Activated CD8-positive, alpha-beta memory T cell treated with anti-CD3 and anti-CD28 coated beads for 4 hours (primary cell): Measurements from ENCODE around the gene CHAMP1.
"Not testable (repeated sequence)": the region's sequence is repeated elsewhere in the genome, so short reads cannot be mapped to it uniquely, and the experiment has no call there.

Source experiments
- DNase-seq, 2 donors: peaks; one replicate each; pipeline ENCODE4 v3.0.0-alpha.2; 2020; ENCODE audit warnings: low read depth in 2 of 2

Gene CHAMP1

DNA sequence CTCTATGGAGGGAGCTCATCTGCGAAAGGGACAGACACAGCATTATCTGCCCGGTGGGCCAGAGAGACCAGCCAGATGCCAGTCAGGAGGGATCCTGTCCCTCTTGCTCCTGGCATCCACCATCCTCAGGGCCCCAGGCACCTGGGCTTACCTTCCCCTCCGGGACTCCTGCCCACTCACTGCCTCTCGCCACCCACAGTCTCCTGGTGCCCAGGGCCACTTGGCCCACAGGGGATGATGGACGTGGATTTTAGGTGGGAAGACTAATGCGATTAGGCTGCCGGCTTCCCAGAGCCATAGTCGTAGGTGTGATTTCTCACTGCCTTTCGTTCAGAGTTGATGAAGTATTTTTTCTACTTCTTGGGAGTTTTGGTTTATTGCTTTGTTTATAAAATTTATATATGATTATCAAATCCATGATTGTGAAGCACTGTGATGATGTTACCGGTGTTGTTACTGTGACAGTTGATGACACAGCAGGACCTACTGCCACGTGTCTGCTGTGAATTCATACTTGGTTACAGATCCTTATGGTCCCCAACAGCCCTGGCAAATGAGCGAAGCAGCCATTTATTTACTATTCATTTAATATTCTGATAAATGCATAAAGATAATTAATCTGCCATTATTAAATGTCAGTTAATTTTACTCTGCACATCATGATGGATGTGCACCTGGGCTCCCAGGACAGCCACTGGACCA lies 14.5 kb upstream of the CHAMP1 start:
- DNase-seq, result no peak

DNA sequence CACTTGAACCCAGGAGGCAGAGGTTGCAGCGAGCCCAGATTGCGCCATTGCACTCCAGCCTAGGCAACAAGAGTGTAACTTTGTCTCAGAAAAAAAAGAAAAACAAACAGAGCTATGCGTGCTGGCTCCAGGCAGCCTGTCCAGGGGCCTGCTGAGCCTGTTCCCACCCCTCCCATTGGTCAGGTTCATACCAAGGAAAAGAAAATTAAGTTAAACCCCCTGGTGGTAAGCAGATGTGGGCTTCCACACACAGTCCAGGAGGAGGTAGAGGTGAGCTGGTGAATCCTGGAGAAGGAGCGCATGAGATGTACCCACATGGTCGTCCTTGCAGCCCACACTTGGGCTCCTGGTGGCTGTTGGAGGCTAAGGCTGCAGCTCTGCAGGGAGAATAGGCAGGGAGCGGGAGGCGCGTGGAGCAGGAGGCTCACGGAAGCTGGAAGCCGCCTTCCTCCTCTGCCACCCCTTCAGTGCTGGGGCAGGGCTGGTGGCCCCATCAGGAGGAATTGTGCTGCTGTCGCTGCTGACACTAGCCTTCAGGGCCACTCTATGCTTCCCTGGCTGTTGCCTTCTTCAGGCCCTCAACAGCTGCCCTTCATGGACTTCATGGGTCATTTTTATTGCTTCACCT lies 10.5 kb upstream of the CHAMP1 start:
- DNase-seq, result no peak

DNA sequence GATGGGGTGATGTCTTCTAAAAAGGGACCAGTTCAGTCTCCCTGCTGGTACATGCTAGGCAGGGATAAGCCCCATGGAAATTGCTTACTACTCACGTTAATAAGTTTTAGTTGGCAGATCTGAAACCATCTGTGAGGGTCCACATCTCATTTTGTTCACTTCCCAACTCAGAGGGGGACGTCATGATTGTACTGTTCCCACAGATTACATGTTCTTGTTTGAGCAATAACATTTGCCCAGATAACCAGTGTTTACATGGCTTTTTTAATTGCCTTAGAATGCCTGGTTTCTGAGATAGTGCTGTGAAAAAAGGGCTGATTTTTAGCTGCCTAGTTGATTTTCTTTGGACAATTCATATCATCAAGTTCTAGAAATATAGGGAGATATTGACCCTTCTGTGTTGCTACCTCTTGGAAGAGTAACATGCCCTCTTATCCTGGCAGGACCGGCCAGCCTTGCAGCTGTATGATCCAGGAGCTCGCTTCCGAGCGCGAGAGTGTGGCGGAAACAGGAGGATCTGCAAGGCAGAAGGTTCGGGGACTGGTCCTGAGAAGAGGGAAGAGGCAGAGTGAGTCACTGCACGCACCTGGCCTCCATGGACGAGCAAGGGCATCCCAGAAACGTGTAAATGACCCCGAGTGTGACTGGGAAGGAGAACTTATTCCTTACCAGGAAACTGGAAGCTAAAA lies 9.8 kb upstream of the CHAMP1 start:
- no peak for DNase-seq

DNA sequence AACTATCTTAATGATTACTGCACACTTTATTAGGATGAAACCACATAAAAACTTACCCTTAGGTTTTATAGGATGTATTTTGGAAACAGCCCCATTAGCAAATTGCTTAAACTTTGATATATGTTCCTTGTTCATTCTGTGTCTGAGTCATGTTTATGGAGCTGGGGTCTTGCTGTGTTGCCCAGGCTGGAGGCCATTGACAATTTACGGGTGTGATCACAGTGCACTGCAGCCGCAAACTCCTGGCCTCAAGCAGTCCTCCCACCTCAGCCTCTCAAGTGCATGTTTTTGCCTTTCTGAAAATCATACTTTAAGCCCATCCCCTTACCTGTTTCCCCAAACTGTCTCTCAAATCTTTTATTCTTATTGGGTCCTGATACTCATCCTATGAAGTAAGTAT lies 5.2 kb upstream of the CHAMP1 start:
- no peak for DNase-seq

DNA sequence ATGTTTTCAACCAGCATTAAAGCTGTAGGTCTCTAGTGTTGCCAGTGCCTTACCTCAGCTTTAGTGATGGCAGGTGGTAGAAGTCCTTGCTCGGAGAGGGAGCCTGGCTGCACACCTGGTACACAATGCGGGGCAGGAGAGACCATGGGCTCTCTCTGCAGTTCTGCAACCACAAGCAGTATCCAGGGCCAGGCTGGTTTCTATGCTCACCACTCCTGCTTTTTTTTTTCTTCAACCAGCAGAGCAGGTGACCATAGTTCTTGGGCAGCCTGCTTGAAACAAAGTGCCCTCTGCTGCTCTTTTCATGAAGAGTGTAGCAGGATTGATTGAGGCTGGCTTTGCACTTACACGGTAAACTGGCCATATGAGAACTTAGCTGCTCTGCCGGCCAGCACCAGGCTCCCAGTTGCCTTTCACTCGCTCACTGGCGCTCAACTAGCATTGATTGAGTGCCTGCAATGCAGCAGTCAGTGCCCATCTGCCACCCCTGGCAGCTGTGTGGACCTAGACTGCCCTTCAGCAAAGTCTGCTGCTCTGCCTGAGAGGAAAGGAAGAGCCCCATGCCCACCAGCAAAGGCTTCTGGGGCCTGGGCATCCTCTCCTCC lies 4.4 kb upstream of the CHAMP1 start:
- no peak for DNase-seq

DNA sequence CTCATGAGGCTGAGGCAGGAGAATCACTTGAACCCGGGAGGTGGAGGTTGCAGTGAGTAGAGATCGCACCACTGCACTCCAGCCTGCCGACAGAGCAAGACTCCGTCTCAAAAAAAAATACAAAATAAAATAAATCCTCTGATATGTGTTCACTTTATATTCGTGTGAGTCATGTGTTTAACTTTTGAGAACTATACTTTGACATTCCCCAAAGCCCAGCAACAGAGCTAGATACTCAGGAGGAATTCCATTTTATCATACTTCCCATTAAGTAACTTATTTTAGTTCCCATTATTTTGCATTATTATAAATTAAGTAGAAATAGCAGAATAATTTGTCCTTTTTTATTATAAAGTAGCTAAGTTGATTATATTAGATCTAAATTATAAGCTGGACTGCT lies 3.3 kb upstream of the CHAMP1 start:
- DNase-seq, result no peak

DNA sequence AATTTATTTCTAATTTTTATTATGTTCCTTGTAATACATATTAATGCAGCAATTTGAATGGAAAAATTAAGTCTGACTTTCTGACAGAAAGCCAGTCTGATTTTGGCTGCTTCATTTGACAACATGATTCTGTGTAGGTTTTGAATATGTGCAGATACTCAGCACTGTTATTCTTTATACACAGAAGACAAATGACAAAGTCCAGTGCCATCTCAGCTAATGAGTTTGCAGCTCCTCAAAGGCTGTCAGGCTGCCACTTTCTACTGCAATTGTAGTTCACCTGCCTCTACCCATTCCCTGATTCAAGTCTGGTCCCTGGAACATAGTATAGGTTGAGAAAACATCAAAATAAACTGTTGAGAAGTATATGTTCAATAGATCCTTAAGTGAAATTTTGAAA lies 2.9 kb upstream of the CHAMP1 start:
- DNase-seq, result no peak

DNA sequence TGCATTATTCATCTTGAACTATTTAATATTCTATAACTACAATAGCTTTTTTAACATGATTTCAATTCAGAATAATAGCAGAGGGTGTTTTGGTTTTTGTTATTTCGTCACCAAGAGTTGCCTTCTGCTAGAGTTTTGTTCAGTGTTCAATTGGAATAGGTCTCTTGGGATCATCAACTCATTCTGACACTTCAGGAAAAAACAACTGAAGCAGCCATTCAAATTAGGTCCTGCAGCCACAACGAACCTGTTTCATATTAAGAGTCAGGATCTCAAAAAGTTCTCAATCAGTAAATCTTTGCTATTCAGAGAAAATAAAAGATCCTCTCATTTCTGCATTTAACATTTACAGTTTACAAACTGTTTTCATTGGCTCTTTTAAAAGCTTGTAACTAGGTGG lies 2.4 kb upstream of the CHAMP1 start:
- no peak for DNase-seq

DNA sequence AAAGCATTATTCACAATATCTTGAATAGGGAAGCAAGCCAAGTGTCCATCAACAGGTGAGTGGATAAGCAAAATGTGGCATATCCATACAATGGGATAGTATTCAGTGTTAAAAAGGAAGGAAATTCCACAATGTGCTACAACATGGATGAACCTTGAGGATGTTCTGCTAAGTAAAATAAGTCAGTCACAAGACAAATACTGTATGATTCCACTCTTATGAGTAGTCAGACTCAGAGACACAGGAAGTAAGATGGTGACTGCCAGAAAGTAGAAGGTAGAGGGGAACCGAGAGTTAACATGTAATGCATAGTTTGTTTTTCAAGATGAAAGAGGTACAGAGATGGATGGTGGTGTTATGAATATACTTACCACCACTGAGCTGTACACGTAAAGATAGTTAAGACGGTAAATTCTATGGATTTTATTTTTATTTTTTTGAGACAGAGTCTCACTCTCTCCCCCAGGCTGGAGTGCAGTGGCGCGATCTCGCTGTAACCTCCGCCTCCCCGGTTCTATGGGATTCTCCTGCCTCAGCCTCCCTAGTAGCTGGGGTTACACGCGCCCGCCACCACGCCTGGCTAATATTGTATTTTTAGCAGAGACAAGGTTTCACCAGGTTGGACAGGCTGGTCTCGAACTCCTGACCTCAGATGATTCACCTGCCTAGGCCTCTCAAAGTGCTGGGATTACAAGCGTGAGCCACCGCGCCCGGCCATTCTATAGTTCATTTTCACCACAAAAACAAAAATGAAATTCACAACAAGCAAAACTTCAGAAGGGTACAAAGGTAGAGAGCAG lies 1.0 kb upstream of the CHAMP1 start:
- DNase-seq, result no peak

DNA sequence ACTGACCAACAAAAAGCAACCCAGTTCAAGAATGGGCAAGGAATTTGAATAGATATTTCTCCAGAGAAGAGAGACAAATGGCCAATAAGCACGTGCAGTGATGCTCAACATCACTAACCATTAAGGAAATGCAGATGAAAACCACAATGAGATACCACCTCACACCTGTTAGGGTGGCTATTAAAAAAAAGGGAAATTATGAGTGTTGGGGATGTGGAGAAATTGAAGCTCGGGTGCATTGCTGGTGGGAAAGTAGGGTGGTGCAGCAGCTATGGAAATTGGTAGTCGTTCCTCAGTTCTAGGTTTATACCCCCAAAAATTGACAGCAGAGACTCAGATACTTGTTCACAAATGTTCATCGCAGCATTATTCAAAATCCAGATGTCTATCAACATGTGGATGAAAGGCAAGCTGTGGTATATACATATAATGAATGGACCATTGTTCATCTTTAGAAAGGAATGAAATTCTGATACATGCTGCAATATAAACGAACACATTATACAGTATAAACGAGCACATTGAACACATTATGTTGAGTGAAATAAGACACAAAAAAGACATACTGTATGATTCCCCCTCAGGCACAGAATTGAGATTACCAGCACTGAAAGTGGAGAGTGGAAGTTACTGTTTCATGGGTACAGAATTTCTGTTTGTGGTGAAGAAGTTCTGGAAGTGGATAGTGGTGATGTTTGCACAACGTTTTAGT lies 927 bp downstream of the CHAMP1 start:
- DNase-seq, result no peak

DNA sequence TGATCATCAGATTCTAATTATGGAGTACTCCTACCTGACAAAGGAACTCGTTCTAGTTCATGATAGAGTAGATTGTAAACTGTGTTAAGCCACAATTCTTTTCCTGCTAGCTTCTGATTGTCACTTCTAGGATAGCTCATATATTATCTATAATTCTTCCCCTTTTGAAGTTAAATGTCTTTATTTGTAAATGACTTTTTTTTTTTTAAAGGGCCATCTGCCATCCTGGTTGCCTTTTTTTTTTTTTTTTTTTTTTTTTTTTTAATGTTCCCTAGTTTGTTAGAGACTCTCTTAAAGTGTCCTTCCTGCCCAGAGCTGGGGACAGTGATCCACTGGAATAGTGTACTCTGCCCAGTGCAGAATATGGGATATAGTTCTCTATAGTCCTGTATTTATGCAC lies 4.3 kb downstream of the CHAMP1 start:
- no peak for DNase-seq

DNA sequence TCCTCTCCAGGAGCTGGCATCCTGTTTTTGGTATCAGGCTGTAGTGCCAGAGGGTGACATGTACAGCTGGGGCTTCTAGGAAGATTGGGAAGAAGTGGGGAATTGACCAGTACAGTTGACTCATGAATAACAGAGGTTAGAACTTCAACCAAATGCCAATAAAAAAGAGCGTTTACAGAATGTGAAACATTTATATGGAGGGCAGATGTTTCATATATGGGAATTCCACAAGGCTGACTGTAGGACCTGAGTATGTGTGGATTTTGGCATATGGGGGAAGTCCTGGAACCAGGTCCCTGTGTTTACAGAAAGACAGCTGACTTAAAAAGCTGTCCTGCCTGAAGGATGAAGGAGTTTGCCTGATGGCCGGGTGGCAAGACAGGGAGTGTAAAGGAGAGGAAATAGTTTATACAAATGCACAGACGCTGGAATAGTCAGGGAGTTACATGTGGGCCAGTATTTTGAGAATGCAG lies 5.2 kb downstream of the CHAMP1 start:
- DNase-seq, result no peak

DNA sequence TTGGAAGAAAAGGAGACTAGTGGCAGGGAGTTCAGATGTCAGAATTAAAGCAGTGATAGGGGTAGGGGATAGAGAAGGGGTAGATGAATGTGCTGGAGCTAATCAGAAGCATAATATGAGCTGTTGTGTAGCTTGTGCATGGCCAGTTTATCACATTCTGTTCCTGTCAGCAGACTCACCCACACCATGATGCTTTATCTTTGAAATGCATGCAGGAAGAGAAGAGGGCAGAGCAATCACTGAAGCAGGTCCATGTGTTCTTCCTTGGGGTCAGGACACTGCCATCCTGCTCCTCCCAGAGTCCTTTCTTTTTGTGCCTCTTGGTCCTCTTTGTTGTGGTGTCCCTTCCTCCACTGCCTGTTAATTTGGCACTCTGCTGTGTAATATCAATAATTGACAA lies 5.8 kb downstream of the CHAMP1 start:
- DNase-seq, result no peak

DNA sequence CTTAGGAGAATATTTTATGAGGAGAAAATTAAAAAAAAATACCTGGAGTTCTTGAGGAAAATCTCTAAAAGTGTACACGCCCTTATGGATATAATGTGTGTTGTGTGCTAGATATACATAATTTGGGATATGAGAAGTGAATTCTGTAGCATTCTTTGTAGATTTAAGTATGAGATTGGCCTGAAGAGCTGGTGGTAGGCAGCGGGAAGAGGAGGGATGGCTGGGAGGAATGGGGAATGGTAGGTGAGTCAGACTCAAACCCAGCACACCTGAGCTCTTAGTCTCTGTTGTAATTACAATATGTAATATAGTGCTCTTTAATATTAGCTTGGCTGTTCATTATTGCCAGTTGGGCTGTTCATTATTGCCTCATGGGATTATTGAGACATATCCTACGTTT lies 7.0 kb downstream of the CHAMP1 start:
- no peak for DNase-seq

DNA sequence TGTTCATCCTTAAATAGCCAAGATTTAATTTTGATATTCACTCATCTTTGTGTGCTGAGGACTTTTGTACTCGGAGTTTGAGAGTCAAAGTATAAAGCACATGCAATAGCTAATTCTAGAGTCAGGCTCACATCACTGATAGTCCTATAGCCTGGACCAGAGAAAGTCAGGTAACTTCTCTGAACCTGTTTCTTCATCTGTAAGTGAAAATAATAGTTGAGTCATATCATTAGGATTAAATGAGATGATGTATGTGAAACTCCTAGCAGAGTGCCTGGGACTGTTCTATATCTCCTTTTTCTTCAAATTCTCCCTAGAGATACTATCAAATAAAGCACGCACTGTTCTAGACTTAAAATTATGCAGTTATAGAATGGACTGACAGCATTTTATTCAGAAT lies 9.0 kb downstream of the CHAMP1 start:
- no peak for DNase-seq

DNA sequence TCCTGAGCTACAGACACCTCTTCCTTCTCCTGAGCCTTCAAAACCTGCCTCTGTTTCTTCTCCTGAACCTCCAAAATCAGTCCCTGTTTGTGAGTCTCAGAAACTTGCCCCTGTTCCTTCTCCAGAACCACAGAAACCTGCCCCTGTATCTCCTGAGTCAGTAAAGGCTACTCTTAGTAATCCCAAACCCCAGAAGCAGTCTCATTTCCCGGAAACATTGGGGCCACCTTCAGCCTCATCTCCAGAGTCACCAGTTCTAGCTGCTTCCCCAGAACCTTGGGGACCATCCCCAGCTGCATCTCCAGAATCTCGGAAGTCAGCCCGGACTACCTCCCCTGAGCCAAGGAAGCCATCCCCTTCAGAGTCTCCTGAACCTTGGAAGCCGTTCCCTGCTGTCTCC lies 10.0 kb downstream of the CHAMP1 start:
- no peak for DNase-seq

DNA sequence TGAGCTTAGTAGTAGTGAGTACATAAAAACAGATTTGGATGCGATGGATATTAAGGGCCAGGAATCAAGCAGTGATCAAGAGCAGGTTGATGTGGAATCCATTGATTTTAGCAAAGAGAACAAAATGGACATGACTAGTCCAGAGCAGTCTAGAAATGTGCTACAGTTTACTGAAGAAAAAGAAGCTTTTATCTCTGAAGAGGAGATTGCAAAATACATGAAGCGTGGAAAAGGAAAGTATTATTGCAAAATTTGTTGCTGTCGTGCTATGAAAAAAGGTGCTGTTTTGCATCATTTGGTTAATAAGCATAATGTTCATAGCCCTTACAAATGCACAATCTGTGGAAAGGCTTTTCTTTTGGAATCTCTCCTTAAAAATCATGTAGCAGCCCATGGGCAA lies 11.4 kb downstream of the CHAMP1 start:
- no peak for DNase-seq

DNA sequence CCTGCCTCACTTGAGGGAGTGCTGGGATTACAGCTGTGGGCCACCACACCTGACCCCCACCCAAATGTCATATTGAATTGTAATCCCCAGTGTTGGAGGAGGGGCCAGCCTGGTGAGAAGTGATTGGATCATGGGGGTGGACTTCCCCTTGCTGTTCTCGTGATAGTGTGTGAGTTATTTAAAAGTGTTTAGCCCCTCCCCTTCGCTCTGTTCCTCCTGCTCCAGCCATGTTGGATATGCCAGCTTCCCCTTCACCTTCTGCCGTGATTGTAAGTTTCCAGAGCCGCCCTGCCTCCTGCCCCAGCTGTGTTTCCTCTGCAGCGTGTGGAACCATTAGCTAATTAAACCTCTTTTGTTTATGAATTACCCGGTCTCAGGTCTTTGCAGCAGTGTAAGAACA lies 13.7 kb downstream of the CHAMP1 start:
- no peak for DNase-seq

DNA sequence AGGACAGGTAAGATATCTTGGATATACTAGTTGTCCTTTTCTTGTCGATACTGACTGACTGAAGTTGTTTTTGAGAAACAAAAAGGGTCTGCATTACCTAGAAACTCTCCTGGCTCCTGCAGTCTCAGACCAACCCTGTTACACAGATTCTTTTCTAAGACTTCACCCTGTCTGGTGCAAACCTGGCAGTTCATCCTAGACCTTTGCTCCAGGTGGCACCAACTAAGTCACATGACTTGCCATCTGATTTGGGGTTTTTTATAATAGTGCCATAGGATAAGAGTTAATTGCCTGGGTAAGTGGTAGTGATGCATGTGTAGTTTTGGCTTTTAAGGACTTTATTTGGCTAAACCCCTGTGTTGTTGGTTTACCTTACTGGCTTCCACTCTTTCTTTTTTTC lies 14.3 kb downstream of the CHAMP1 start:
- DNase-seq, result no peak

DNA sequence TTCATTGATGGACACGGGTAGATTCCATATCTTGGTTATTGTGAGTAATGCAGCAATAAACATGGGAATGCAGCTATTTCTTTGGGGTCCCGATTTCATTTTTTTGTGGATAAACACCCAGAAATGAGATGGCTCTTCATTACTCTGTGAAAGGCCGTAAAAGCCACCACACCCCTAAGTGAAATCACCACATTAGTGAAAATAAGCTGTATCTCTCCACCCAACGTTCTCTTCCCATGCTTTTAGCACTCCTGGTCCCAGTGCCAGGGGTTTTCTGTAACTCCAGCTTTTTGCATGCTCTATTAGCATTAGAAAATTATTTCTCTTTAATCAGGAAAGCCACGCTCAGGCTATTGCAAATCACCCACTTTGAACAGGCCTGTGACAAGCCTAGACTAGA lies 15.8 kb downstream of the CHAMP1 start:
- DNase-seq, result no peak

DNA sequence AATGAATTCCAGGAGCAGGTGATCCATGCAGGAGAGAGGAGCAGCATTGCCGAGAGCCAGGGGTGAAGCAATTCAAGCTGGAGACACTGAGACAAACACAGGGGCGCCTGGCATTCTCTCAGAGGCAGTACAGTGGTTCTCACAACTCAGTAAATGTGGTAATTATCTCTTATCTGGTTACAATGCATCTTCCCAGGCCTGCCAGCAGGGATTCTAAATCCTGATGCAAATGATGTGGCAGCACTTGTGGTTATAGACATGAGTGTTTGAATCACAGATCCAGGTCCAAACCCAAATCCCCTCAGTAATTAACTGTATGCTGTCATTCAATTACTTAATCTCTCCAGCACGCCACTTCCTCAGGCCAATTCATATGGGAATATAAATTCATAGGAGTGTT lies 19.6 kb downstream of the CHAMP1 start:
- DNase-seq, result not testable (repeated sequence)
